GM18868 (cell line): ENCODE measurements around the gene IGBP1.
"Not testable (repeated sequence)": the region's sequence is repeated elsewhere in the genome, so short reads cannot be mapped to it uniquely, and the experiment has no call there.

Experiments
- ATAC-seq: cut with Tn5 transposase; IDR thresholded peaks from one replicate; pipeline ENCODE4 v1.9.1; 2021; ENCODE audit warnings: mild to moderate bottlenecking, moderate library complexity; ENCODE audit not compliant: unreplicated experiment

The IGBP1 gene

DNA sequence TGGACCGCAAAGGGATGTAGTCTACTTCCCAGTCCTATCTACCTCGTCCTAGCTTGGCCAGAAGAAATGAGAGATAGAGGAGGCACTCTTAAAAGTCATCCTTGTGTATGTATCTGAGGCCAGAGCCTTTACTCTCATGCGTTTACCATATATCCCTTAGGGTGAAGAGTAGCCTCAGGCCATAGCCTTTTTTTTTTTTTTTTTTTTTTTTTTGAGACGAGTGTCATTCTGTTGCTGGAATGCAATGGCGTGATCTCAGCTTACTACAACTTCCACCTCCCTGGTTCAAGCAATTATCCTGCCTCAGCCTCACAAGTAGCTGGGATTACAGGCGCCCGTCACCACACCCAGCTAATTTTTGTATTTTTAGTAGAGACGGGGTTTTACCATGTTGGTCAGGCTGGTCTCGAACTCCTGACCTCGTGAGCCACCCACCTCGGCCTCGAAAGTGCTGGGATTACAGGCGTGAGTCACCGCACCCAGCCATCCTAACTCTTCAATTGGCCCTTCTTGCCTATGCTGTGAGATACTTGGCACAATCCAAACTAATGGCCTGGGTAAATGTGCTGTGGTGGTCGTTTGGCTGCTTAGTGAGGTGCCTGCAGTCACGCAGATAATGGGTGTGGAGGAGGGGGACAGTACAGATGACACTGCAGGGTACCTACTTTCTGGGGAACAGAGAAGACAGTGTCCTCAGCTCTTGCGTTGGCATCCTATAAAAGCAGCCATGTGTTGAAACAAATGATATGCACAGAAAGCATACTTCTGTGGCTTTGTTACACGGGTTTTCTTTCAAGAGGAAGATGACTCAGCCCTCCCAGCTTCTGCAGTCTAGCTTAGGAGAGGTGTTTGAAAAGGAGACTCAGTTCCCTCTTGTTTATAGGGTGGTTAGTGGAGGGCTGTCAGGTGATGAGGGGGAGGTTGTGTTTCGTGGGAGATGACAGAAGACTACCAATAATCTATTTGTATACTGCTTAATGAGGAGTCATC lies 33.6 kb downstream of the IGBP1 start:
- no peak for ATAC-seq

DNA sequence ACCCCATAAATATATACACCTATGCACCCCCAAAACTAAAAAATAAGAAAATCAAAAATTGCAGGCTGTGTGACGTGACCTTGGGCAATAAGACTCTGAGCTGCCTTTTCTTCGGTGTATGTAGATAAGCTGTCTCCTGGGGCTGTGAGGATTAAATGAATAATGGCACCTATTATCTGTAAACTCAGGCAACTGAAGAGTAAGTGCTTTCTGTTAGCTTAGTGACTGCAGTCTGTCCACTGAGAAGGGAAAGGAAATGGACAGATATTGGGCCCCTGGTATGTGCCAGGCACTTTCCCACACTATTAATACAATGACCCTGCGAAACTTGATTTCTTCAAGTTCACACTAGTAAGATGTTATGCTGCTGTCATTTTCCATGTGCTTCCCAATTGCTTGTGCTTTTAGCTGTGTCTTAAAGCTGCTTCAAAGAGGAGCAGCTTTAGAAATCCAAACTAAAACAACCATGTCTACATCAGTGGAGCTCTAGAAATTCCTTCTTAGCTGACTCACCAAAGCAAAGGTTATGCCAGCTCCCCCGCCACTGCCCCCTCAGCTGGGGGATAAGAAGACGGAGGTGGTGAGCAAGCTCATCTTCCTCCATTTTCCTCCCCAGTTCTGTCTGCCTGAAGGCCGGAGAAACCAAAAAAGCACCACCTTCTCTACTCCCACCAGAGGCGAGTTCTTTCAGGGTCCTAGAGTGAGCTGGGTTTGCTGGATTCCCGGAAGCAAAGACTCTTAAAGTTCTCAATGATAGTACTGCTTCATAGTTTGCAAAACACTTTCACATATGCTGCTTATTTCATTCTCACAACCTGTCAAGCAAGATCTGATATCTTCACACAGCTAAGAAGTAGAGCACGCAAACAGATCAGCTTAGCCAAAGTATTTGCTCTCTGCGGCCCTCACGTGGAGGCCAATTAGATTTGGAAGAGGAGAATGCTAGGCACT lies 35.3 kb downstream of the IGBP1 start:
- no peak for ATAC-seq

DNA sequence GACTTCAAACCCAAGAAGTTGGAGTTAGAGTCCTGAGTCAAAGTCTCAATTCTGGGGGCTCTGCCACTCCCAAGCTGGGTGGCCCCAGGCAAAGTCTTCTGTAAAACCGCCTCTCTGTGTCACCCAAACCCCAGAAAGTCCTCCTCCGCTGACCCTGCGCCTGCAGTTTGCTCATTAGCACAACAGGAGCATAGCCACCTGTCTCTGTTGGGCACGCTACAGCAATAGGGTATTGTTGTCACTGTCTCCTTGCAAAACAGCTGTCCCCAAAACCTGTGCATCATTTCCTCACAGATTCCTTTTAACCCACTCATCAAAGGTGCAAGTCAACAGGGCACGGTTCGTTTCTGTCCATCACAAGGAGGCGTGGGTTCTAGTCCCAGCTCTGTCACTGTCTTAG lies 36.0 kb downstream of the IGBP1 start:
- no peak for ATAC-seq

DNA sequence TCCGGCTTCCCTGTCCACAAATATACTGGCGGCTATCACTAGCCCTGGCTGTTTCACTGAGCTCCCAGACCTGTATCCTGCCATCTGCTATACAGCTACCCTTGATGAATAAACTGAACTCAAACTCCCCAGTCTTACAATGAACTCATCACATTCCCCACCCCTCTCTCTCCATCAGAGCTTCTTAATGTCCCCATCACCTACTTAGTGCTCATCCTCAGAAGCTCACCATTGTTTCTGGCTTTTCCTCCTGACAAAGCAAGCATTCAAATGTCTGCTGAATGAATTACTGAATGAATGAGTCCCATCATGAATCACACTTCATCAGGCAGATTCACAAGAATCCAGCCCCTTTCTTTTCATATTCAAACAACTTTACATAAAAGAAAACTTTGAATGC lies 38.4 kb downstream of the IGBP1 start:
- ATAC-seq: no peak

DNA sequence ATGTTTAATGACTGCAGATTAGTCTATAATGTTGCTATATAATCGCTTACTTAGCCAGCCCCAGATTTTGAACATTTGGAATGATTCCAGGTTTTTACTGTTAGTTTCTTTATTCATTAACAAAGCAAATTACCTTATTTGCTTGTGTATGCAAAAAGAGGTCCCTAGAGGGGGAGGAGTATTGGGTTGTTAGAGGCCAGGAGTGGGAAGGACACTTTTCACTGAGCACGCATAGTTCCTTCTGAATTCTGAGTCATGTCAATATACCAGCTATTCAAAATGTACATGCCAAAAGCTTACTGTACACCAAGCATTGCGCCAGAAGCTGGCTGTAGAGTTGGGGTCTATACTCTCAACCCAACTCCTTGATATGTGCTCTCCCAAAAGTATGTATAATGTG lies 39.0 kb downstream of the IGBP1 start:
- no peak for ATAC-seq

DNA sequence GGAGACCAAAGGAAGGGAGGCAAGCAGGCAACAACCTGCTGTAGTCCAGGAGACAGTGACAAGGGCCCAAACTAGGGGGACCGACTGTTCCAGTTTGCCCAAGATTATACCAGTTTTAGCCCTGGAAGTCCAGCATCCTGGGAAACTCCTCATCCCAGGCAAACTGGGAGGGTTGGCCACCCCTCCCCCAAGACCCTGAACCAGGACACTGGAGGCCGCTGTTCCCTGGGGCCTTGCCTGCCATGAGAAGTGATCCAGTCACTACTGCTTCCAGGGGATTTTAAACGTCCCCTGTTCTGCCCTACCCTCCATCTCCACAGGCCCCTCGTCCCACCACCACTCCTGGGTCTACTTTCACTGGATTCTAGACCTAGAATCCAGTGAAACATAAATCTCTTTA lies 39.7 kb downstream of the IGBP1 start:
- no peak for ATAC-seq

DNA sequence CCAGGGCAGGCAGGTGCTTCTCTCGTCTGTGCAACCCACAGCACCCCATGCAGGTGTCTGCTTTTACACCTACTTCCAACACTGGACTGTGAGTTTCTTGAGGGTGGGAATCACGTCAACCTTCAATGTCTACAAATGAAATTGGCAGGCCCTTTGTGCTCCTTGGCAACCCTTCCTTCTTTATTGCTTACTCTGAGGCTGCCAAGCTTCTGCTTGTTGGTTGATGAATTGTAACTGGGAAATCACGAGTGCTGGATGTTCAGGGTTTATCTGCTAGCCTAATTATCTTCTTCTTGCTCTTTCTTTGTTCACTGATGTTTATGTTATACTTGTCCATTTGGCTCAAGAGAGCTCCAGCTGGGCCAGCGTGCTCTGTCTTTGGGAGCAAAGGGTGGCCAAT lies 41.5 kb downstream of the IGBP1 start:
- ATAC-seq: no peak

DNA sequence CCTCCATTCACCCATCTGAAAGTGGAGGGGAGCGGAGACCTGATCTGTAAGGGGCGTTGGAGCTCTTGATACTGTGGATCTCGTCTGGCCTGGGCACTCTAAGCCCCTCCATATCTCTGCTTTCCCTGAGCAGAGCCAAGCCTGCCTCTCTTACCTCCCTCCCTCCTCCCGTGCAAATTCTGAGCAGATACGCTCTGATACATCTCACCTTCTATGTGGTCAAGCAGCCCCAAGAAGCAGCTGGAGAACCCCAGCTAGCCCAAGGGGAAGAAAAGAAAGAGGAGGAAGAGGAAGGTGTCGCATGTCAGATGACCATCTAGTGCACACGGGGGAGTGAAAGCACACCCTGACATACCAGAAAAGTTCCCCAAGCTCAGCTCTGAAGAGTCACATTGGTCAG lies 42.1 kb downstream of the IGBP1 start:
- ATAC-seq: no peak

DNA sequence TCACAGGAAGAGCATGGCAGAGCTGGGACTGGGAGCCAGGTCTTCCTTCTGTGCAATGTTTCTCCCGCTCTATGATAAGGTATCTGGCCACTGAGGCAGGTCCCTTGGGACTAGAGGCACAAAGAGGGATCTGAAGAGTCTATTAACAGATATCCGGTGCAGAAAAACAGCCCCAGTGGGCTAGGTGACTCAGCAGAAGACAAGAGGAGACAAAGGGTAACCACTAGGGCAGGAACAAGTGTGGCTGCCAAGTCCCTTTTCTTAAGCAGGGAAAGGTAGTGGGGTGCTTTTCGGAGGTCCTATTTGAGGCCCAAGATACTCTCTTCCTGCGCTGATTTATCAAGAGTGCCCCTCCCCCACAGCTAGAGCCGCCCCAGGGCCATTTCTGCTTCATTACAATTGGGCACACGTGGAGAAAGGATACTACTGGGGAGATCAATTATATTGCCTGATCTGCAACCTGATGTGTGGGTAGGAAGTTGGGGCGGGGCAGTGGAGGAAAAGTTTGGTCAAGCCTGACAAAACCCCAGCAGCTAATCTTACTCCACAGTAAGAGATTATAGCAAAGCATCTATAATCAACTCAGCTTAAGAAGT lies 43.8 kb downstream of the IGBP1 start, which contains the start of gene DGAT2L6:
Gene DGAT2L6, plus strand, starts transcription at position 546 of the 596 bp plus-strand sequence. CDS start 100 bp downstream, outside the sequence.
- peak; percentile 83 for ATAC-seq

DNA sequence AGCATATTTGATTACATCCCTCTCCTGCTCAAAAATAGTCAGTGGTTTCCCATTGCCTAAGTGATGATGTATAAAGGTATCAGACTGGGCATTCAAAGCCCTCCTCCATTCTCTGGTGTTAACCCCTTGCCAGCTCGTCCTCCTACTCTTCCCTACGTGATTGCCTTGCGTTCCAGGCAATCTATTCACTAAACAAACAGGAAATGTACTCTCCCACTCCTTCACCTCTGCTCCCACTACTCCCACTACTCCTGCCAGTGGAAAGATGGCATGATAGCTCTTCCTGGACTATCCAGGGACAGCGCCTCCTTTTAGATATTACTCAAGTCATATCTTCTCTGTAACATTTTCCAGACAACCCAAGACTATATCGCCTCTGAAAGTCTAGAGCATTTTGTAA lies 49.8 kb downstream of the IGBP1 start:
- no peak for ATAC-seq

DNA sequence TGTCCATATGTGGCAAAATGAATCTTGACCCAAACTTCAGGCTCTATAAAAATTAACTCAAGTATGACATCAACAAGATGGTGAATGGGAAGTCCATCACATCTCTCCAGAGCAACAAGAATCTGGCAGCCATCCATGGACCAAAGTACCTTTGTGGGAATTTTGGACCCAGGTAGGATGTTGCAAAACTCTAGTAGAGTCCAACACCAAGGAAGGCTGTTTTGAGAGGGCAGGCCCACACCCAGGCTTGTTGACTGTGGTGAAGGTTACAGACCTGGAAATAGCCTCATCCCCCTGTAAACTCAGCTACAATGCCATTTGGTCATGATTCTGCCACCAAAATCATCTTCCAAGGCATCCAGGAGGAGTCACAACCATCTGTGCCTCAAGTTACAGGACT lies 57.0 kb downstream of the IGBP1 start:
- ATAC-seq: no peak

DNA sequence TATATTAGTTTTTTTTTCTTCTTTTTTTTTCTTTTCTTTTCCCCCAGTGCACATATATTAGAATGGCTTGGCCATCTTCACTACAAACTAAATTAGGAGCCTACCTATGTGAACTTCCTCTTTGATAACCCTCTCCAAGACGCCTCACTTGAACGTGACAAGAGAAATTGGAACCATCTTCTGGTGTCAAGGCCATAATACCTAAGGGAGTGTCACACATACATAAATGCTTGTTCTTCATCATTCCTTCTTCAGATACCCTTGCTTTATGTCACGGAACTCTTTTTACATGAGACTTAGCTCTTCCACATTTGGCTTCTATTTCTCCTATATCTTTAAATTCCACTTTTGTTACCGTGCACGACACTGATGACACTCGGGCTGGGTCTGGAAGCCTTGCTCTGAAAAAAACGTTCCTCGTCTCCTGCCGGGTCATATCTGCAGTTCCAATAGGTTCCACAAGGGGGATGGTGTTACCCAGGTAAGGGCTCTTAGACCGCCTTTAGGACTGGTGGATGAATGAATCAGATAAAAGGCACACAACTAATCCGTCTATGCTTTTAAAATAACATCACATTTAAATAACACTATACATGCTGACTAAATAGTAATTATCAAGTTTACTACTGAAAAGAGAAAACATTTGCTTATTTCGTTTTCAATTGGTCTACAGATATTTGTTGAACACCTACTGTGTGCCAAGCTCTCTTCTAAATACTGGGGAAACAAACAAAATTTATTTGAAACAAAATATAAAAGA lies 63.9 kb downstream of the IGBP1 start:
- ATAC-seq: peak; percentile 88

DNA sequence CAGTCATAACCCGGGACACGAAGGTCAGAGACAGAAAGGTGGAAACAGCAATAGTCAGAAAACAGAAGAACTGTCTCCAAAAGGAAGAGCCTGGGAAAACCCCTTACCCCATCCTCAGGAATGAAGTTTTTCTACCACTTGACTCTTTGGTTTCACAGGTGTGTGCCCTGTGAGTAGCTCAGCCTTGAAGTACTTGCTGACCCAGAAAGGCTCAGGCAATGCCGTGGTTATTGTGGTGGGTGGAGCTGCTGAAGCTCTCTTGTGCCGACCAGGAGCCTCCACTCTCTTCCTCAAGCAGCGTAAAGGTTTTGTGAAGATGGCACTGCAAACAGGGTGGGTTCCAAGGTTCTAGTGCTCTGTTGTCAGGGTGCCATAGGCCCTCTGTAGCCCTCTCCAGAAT lies 68.5 kb downstream of the IGBP1 start:
- ATAC-seq: no peak

DNA sequence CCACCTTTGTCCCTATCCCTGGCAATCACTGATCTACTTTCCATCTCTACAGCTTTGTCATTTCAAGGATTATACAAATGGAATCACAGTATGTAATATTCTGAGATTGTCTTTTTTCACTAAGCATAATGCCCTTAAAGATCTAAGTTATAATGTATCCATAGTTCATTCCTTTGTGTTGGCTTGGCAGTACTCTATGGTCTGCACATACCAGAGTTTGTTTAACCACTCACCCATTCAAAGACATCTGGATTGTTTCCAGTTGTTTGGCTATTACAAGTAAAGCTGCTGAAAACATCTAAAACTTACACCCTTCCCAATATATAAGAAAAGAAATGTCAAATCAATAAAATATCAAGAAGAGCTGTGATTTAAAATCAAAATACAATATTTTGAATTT lies 75.2 kb downstream of the IGBP1 start:
- ATAC-seq: no peak

DNA sequence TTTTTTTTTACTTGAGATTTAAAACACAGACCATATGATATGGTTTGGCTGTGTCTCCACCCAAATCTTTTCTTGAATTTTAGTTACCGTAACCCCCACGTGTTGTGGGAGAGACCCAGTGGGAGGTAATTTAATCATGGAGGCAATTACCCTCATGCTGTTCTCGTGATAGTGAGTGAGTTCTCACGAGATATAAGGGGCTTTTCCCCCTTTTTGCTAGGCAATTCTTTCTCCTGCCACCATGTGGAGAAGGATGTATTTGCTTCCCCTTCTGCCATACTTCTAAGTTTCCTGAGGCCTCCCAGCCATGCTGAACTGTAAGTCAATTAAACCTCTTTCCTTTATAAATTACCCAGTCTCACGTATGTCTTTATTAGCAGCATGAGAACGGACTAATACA lies 76.3 kb downstream of the IGBP1 start:
- not testable (repeated sequence) for ATAC-seq
